PC-9 (cell line): ENCODE measurements around the gene MCM3. TPM values are rescaled to one million over a fixed set of nuclear protein-coding genes. Genes with fewer than 3 reads are reported as not detected.

Experiments used
- BruUV-seq: library from RNA; stranded (reverse); fragments of 400-500 nt; replicated peaks from 2 replicates; lab custom pipeline; 2021; lab: Mats Ljungman, UMichigan
- CTCF ChIA-PET: fragments of 300-600 bp; sonication (Branson Sonifier 250); formaldehyde crosslinking; loops from one replicate; lab custom pipeline; 2022; ENCODE audit warnings: antibody characterized with exemption; lab: Charles Lee
- POLR2A ChIA-PET: fragments of 300-600 bp; sonication (Branson Sonifier 250); formaldehyde crosslinking; loops from one replicate; lab custom pipeline; 2022; ENCODE audit warnings: antibody characterized with exemption; ENCODE audit not compliant: unreplicated experiment; lab: Charles Lee
- DNase-seq, 2 experiments: peaks; one replicate each; pipeline versions ENCODE4 v3.0.0 to v3.0.0-alpha.2; 2015 to 2022; ENCODE audit warnings: mixed read lengths in 1 of 2
- H2AFZ ChIP-seq: fragments of 200-600 bp; sonication (generic); 2 replicates; pipeline ENCODE4 v1.8.1; 2017; ENCODE audit warnings: antibody characterized with exemption
- H3F3A ChIP-seq: fragments of 200-600 bp; sonication (generic); 2 replicates; pipeline ENCODE4 v1.8.1; 2017; ENCODE audit warnings: antibody characterized with exemption, mild to moderate bottlenecking, low read depth; ENCODE audit not compliant: insufficient read depth
- H3K27ac ChIP-seq: fragments of 200-600 bp; sonication (generic); 2 replicates; pipeline ENCODE4 v1.6.1; 2016; ENCODE audit warnings: mixed run types
- H3K27me3 ChIP-seq: fragments of 200-600 bp; sonication (generic); 2 replicates; pipeline ENCODE4 v1.6.1; 2016; ENCODE audit warnings: low read depth, mixed run types; ENCODE audit not compliant: insufficient read depth
- H3K36me3 ChIP-seq: fragments of 200-600 bp; sonication (generic); 2 replicates; pipeline ENCODE4 v1.6.1; 2016; ENCODE audit warnings: low read depth, mixed run types
- H3K4me1 ChIP-seq: fragments of 200-600 bp; sonication (generic); replicated peaks from 2 replicates; pipeline ENCODE4 v1.6.1; 2016; ENCODE audit warnings: mixed run types; ENCODE audit not compliant: insufficient read depth
- H3K4me2 ChIP-seq: fragments of 200-600 bp; sonication (generic); 2 replicates; pipeline ENCODE4 v1.6.1; 2017; ENCODE audit warnings: mixed run types
- H3K4me3 ChIP-seq: fragments of 200-600 bp; sonication (generic); 2 replicates; pipeline ENCODE4 v1.6.1; 2016; ENCODE audit warnings: mixed run types
- H3K79me2 ChIP-seq: fragments of 200-600 bp; sonication (generic); 2 replicates; pipeline ENCODE4 v1.6.1; 2017; ENCODE audit warnings: low read depth, mixed run types
- H3K9me2 ChIP-seq: fragments of 200-600 bp; sonication (generic); 2 replicates; pipeline ENCODE4 v1.8.1; 2017; ENCODE audit warnings: mild to moderate bottlenecking; ENCODE audit not compliant: insufficient read depth
- H3K9me3 ChIP-seq: fragments of 200-600 bp; sonication (generic); 2 replicates; pipeline ENCODE4 v1.8.1; 2016; ENCODE audit warnings: low read depth; ENCODE audit not compliant: insufficient read depth
- H4K20me1 ChIP-seq: fragments of 200-600 bp; sonication (generic); 2 replicates; pipeline ENCODE4 v1.8.1; 2017; ENCODE audit not compliant: insufficient read depth
- EZH2 ChIP-seq: fragments of 200-600 bp; sonication (generic); IDR thresholded peaks from 2 replicates; pipeline ENCODE4 v1.8.0; 2017; ENCODE audit warnings: antibody characterized with exemption, low read depth
- intact Hi-C: fragments of 100-400 bp; cut with micrococcal nuclease; formaldehyde crosslinking; loops from one replicate; pipeline ENCODE4 v1.10.0; 2022; ENCODE audit not compliant: unreplicated experiment
- total RNA-seq: library from RNA; stranded (reverse); gene quantifications from 2 replicates; pipeline ENCODE4 v1.2.3, GENCODE V29; 2021
- TF ChIP-seq, protein P1 (sequence below): fragments of 200-600 bp; sonication (generic); conservative IDR thresholded peaks from 2 replicates; pipeline ENCODE4 v1.6.1; 2017; ENCODE audit warnings: mixed run types, antibody characterized with exemption, mild to moderate bottlenecking, moderate library complexity

MCM3 gene
- total RNA-seq, 1 experiment from 2014 or later, result 111 TPM

GRCh38 chr6:52286798-52287432, 2.4 kb upstream of the MCM3 start:
- peak; percentile 47 to 55 for DNase-seq
- no peak for TF ChIP-seq EZH2
- TF ChIP-seq, protein P1, sequence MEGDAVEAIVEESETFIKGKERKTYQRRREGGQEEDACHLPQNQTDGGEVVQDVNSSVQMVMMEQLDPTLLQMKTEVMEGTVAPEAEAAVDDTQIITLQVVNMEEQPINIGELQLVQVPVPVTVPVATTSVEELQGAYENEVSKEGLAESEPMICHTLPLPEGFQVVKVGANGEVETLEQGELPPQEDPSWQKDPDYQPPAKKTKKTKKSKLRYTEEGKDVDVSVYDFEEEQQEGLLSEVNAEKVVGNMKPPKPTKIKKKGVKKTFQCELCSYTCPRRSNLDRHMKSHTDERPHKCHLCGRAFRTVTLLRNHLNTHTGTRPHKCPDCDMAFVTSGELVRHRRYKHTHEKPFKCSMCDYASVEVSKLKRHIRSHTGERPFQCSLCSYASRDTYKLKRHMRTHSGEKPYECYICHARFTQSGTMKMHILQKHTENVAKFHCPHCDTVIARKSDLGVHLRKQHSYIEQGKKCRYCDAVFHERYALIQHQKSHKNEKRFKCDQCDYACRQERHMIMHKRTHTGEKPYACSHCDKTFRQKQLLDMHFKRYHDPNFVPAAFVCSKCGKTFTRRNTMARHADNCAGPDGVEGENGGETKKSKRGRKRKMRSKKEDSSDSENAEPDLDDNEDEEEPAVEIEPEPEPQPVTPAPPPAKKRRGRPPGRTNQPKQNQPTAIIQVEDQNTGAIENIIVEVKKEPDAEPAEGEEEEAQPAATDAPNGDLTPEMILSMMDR, result peak; percentile 75
- Histone ChIP-seq H3K9me2 (no peaks in the 10 kb centered on the region), H3K4me3 (no peak overlapping the region), H3K4me2 (no peak overlapping the region), H4K20me1 (peaks cover 6% of the 10 kb centered on the region; the same call in 1 of the 2 replicates), H3K27ac (no peak overlapping the region), H3K9me3 (no peaks in the 10 kb centered on the region), H3K36me3 (no peaks in the 10 kb centered on the region), H3K4me1 (peaks cover 21% of the 10 kb centered on the region), H2AFZ (no peak overlapping the region; the same call in 1 of the 2 replicates), H3K79me2 (peaks cover 24% of the 10 kb centered on the region), H3K27me3 (no peaks in the 10 kb centered on the region), H3F3A (no peaks in the 10 kb centered on the region; the same call in none of the 2 replicates)
- intact Hi-C loops, result loop anchor here (1.0 kb wide), 2 partner anchors 112 to 377 kb away; no protein-coding TSS in a partner anchor
- BruUV-seq, result no TSS peak
- CTCF ChIA-PET, result interaction anchor here (0.6 to 1.3 kb wide), 3 partner anchors 113 to 335 kb away, joined by 3 to 5 read pairs (median 3); no protein-coding TSS in a partner anchor
- POLR2A ChIA-PET, result no interaction called here

DNA sequence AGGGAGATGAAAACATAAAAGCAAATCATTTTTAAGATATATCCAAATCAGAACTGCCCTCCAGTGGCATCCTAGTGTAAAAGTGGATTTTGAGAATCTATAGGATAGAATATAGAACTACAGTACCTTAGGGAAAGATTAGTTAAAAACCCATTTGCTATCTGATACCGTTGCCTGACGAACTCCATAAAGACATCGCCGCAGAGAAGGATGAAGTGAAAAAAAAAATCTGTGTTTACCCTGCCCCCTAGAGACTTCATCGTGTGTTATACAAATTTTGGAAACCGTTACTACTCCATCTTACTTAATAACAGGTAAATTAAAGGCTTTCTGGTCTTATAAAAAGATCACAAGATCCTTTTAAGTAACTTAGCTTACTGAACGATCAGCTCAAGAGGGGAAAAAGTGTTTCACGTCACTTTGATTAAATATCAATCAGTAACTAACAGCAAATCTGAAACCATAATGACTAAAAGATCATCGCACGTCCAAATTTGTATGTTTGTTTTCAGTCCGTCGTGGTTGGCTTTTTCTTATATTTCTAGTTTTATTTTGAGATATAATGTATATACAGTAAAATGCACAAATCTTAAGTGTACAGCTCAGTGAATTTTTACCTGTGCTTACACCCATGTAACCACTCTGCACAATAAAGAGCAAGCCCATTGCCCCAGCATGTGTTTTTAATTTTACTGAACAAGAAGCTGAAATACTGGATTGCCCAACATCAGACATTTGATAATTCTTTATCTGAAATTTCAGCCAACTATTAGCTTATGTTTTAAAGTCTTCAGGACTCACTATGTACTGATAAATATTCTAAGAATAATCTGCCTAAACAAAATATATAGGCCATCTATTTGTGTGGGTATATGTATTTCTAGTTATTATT, 881 bp upstream of the MCM3 start:
- H3K9me2 ChIP-seq, result no peaks in the 10 kb centered on the region
- no peaks in the 10 kb centered on the region for H3K9me3 ChIP-seq
- H3F3A ChIP-seq, result no peaks in the 10 kb centered on the region; the same call in none of the 2 replicates
- H2AFZ ChIP-seq, result peak overlapping the region; percentile 78
- H3K27ac ChIP-seq, result no peak overlapping the region
- peaks cover 6% of the 10 kb centered on the region; the same call in 1 of the 2 replicates for H4K20me1 ChIP-seq
- POLR2A ChIA-PET, result interaction anchor here (0.5 to 0.7 kb wide), 5 partner anchors 31 to 309 kb away, joined by 3 to 6 read pairs (median 3); no protein-coding TSS in a partner anchor
- H3K79me2 ChIP-seq, result peaks cover 26% of the 10 kb centered on the region
- CTCF ChIA-PET, result interaction anchor here (0.6 to 2.0 kb wide), 6 partner anchors 21 to 139 kb away, joined by 3 to 9 read pairs (median 4); no protein-coding TSS in a partner anchor
- peaks cover 8% of the 10 kb centered on the region; the same call in 1 of the 2 replicates for H3K36me3 ChIP-seq
- H3K4me2 ChIP-seq, result peak overlapping the region; percentile 88
- no peak for TF ChIP-seq EZH2
- TF ChIP-seq, protein P1, result no peak; the same call in 1 of the 2 replicates
- no TSS peak for BruUV-seq
- peak overlapping the region; percentile 65 for H3K4me3 ChIP-seq
- intact Hi-C loops, result loop anchor here (2.0 kb wide), 1 partner anchor 385 kb away; the partner anchor contains the start of gene TMEM14A
- no peaks in the 10 kb centered on the region for H3K27me3 ChIP-seq
- H3K4me1 ChIP-seq, result peaks cover 21% of the 10 kb centered on the region
- no peak for DNase-seq

DNA sequence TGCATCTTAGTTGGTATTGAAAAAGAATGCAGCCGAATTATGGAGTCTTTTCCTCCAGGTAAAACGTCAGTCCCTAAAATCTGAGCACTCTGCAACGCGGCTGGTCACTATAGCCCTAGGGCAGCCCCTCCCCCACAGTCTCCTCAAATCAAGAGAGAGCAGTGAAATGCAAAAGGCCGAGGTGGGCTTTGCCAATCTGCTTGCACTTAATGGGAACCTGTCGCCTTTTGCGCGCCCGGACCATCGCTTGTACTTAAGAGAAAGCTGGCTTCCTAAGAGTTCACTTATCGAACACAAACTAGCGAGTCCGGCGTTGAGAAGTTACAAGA, 447 bp downstream of the MCM3 start:
- Histone ChIP-seq H3K36me3 (peaks cover 21% of the 10 kb centered on the region; the same call in 1 of the 2 replicates), H3K79me2 (peaks cover 28% of the 10 kb centered on the region), H3K27ac (peak overlapping the region; percentile 49), H4K20me1 (peaks cover 6% of the 10 kb centered on the region; the same call in 1 of the 2 replicates), H3K27me3 (no peaks in the 10 kb centered on the region), H2AFZ (peak overlapping the region; percentile 89), H3K4me1 (peaks cover 21% of the 10 kb centered on the region), H3K9me2 (no peaks in the 10 kb centered on the region), H3F3A (no peaks in the 10 kb centered on the region; the same call in none of the 2 replicates), H3K4me2 (peak overlapping the region; percentile 82), H3K4me3 (peak overlapping the region; percentile 72), H3K9me3 (no peaks in the 10 kb centered on the region; the same call in 1 of the 2 replicates)
- ChIA-PET CTCF (interaction anchor here (0.9 to 1.2 kb wide), 2 partner anchors 68 to 116 kb away, joined by 3 to 8 read pairs; no protein-coding TSS in a partner anchor), POLR2A (no interaction called here)
- TF ChIP-seq, protein P1, result no peak
- TF ChIP-seq EZH2, result no peak
- TSS peak; percentile 63 for BruUV-seq
- intact Hi-C loops, result loop anchor here (1.0 to 2.0 kb wide), 3 partner anchors 68 to 387 kb away; partner anchors contain the start of gene TMEM14A
- DNase-seq, result peak in 1 of 2 experiments; percentile 44
